Heart right ventricle (tissue), 16 donors: Measurements from ENCODE around the gene LIN28B. TPM values are rescaled to one million over a fixed set of nuclear protein-coding genes. Genes with fewer than 3 reads are reported as not detected.
A peak's percentile ranks its signal among the peaks of the same experiment; 100 is the strongest.

ENCODE experiments used
- ATAC-seq, 8 donors: fragments of 200-7000 bp; cut with Tn5 transposase; one replicate each; pipeline ENCODE4 v1.9.1; 2020; ENCODE audit warnings: mild to moderate bottlenecking in 8 of 8, moderate library complexity in 8 of 8, moderate number of reproducible peaks in 1 of 8
- DNase-seq, 2 donors: peaks; one replicate each; pipeline ENCODE4 v3.0.0-alpha.2; 2020
- H3K27ac ChIP-seq, 10 donors: fragments of 200-600 bp; sonication (generic) in 2 of 10; one replicate each; pipeline versions ENCODE4 v1.5.0 to v1.8.0; 2020 to 2022; ENCODE audit warnings: mild to moderate bottlenecking in 3 of 10
- H3K27me3 ChIP-seq, 7 donors: fragments of 200-600 bp; one replicate each; pipeline ENCODE4 v1.8.0; 2021 to 2022; ENCODE audit warnings: mild to moderate bottlenecking in 2 of 7
- H3K36me3 ChIP-seq, 9 donors: fragments of 200-600 bp; sonication (generic) in 1 of 9; one replicate each; pipeline versions ENCODE4 v1.5.0 to v1.8.0; 2020 to 2022; ENCODE audit warnings: mild to moderate bottlenecking in 2 of 9
- H3K4me1 ChIP-seq, 9 donors: fragments of 200-600 bp; sonication (generic) in 1 of 9; one replicate each; pipeline versions ENCODE4 v1.5.0 to v1.8.0; 2020 to 2022; ENCODE audit warnings: mild to moderate bottlenecking in 4 of 9
- H3K4me3 ChIP-seq, 10 donors: fragments of 200-600 bp; sonication (generic) in 2 of 10; one replicate each; pipeline versions ENCODE4 v1.5.0 to v1.8.0; 2020 to 2022; ENCODE audit warnings: mild to moderate bottlenecking in 7 of 10, moderate library complexity in 2 of 10
- H3K9me3 ChIP-seq, 11 donors: fragments of 200-600 bp in 10 of 11; sonication (generic) in 2 of 11; one replicate each; pipeline versions ENCODE4 v1.5.0 to v1.8.0; 2013 to 2022; ENCODE audit warnings: mild to moderate bottlenecking in 2 of 11, control low read depth in 1 of 11, moderate library complexity in 1 of 11
- CTCF ChIP-seq, 9 donors: fragments of 200-600 bp; sonication (generic) in 2 of 9; IDR thresholded peaks; one replicate each; pipeline versions ENCODE4 v1.5.0 to v1.8.0; 2021 to 2022; ENCODE audit warnings: antibody characterized with exemption in 9 of 9, mild to moderate bottlenecking in 5 of 9, moderate library complexity in 1 of 9
- WGBS, 2 donors: extraction: QIAGEN DNeasy Blood & Tissue Kit; methylation state at CpG; one replicate each; pipeline ENCODE4 v1.1.7; 2013; ENCODE audit warnings: inconsistent platforms in 1 of 2; 5-methylcytosine and 5-hydroxymethylcytosine counted together
- intact Hi-C, 10 donors: fragments of 100-400 bp; cut with DNase I; formaldehyde crosslinking; loops; one replicate each; pipeline versions ENCODE4 v1.11.1 to v1.14.2; 2022
- polyA plus RNA-seq, 2 donors: library from polyadenylated mRNA; stranded (reverse); fragments of 200-250 nt; gene quantifications; one replicate each; pipeline ENCODE4 v1.2.3, GENCODE V29; 2013
- total RNA-seq, 10 donors: library from RNA; stranded (reverse); fragmentation: NEBNext Ultra II Directional in 3 of 10; extraction: Animal tissue kit (Norgen Biotek cat#: 25700) in 3 of 10; gene quantifications; one replicate each; pipeline versions ENCODE4 v1.2.1 to v1.2.4, GENCODE V29; 2021 to 2023
- donor health status: Arrhythmogenic right ventricular cardiomyopathy.
- donor health status: ischemic (EF 13 %, LVEDD 7.1; RV severe dilation, severe dysfunction).
- donor health status: healthy with polysubstance abuse.
- donor health status: DM: no; HTN: yes; CAD: no.
- donor health status: DM: no; HTN: no; CAD: no.
- donor health status: ischemic (EF 25% LVEDD 6.9; RV normal size, moderate dysfunction).
- donor health status: ischemic (EF 25% LVEDD 5.7; RV mildly dilated, moderate dysfunction).
- donor health status: healthy.
- donor health status: DM: yes; HTN: yes; CAD: no.
- donor health status: Ischemic cardiomyopathy.
- donor health status: ischemic (EF 35%, LVEDD 5.7; RV mildly dilated, moderate dysfunction).
- donor health status: nonischemic (EF 11% LVEDD 7.7; RV severe dilation, severe dysfunction).
- donor health status: DM: yes; HTN: yes; CAD: no.
- donor health status: PGD.
- donor health status: ischemic (EF 29% LVEDD 5.4; RV normal size, mild dysfunction).
- donor health status: nonischemic (EF 23%, LVEDD 6.1; RV moderate dilation, normal function).

LIN28B gene
- total and polyA plus RNA-seq, 12 donors: not detected

- peaks cover 0 to 5% (median 0%) of the 10 kb centered on the region in 9 donors for H3K4me1 ChIP-seq
- H3K4me3 ChIP-seq: no peak overlapping the region
- peaks cover 0 to 87% (median 0%) of the 10 kb centered on the region in 9 donors for H3K36me3 ChIP-seq
- no peak for TF ChIP-seq CTCF (IDR thresholded peaks at IDR 0.05)
- ATAC-seq (no peak), DNase-seq (no peak)
- no peak overlapping the region for H3K27ac ChIP-seq
- WGBS, 2 donors: 82 to 86% methylated on average over 3 of the region's 3 CpGs
- H3K9me3 ChIP-seq: no peaks in the 10 kb centered on the region
- intact Hi-C loops: loop anchor here in 1 of 10 donors (10.0 kb wide), 1 partner anchor 264 kb away; no protein-coding TSS in a partner anchor
- no peaks in the 10 kb centered on the region for H3K27me3 ChIP-seq
These were observed 154.2 kb downstream of the LIN28B start for GRCh38 chr6:105111105-105111504.

GRCh38 chr6:105111871-105112270 is 155.0 kb downstream of the LIN28B start:
- H3K27ac ChIP-seq: no peak overlapping the region
- ATAC-seq: no peak
- intact Hi-C loops: loop anchor here in 1 of 10 donors (10.0 kb wide), 1 partner anchor 263 kb away; no protein-coding TSS in a partner anchor

DNA sequence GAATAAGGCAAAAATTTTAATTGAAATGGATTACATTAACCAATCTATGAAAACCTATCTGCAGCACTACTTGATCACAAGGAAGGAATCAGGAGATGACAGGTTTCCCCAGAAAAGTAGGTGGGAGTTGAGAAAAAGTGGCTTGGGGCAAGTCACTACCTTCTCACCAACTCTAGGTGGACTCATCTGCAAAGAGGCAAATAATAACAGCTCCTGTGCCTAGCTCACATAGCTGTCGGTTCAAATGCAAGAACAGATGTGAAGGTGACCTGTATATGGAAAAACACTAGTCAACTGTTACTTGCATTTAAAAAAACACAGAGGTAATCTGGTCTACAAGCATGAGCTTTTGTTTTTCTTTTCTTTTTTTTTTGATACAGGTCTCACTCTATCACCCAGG is 155.7 kb downstream of the LIN28B start:
- Histone ChIP-seq H3K36me3 (peaks cover 0 to 89% (median 5%) of the 10 kb centered on the region in 9 donors), H3K27ac (peak overlapping the region in 1 of 10 donors; percentile 41), H3K27me3 (no peaks in the 10 kb centered on the region), H3K4me1 (peaks cover 0 to 5% (median 0%) of the 10 kb centered on the region in 9 donors), H3K4me3 (no peak overlapping the region), H3K9me3 (no peaks in the 10 kb centered on the region)
- intact Hi-C loops: loop anchor here in 1 of 10 donors (10.0 kb wide), 1 partner anchor 262 kb away; no protein-coding TSS in a partner anchor
- WGBS, 2 donors: 55 to 70% methylated on average over 1 of the region's 1 CpG
- TF ChIP-seq CTCF (IDR thresholded peaks at IDR 0.05): no peak
- no peak for DNase-seq
- peak in 3 of 8 donors; percentile 33 to 43 (median 39) for ATAC-seq

More at GRCh38 chr6:105111871-105112270, 155.0 kb downstream of the LIN28B start:
- no peak for DNase-seq
- WGBS, 2 donors: 96% methylated on average over 2 of the region's 2 CpGs
- H3K4me1 ChIP-seq: peaks cover 0 to 5% (median 0%) of the 10 kb centered on the region in 9 donors
- no peaks in the 10 kb centered on the region for H3K27me3 ChIP-seq
- H3K4me3 ChIP-seq: no peak overlapping the region
- H3K9me3 ChIP-seq: no peaks in the 10 kb centered on the region
- peaks cover 0 to 89% (median 2%) of the 10 kb centered on the region in 9 donors for H3K36me3 ChIP-seq
- no peak for TF ChIP-seq CTCF (IDR thresholded peaks at IDR 0.05)

GRCh38 chr6:105113422-105113821 is 156.5 kb downstream of the LIN28B start:
- peak in 7 of 8 donors; percentile 35 to 75 (median 56) for ATAC-seq
- intact Hi-C loops: loop anchor here in 1 of 10 donors (10.0 kb wide), 1 partner anchor 261 kb away; no protein-coding TSS in a partner anchor
- no peak overlapping the region for H3K4me3 ChIP-seq
- no peaks in the 10 kb centered on the region for H3K9me3 ChIP-seq
- peaks cover 0 to 88% (median 6%) of the 10 kb centered on the region in 9 donors for H3K36me3 ChIP-seq
- peak in 1 of 2 donors; percentile 19 for DNase-seq
- no peaks in the 10 kb centered on the region for H3K27me3 ChIP-seq
- WGBS, 2 donors: 51 to 55% methylated on average over 6 of the region's 6 CpGs
- peaks cover 0 to 5% (median 0%) of the 10 kb centered on the region in 9 donors for H3K4me1 ChIP-seq
- peak overlapping the region in 5 of 10 donors; percentile 11 to 44 (median 39) for H3K27ac ChIP-seq
- no peak for TF ChIP-seq CTCF (IDR thresholded peaks at IDR 0.05)
